ENCODE data around the gene MRPL36. TPM values are rescaled to one million over a fixed set of nuclear protein-coding genes. Genes with fewer than 3 reads are reported as not detected.

MRPL36 gene
- total RNA-seq, 1 experiment from 2014 or later = 145 TPM

GRCh38 chr5:1751026-1751863 is 48.4 kb downstream of the MRPL36 start:
- TF ChIP-seq EZH2 (IDR thresholded peaks at IDR 0.05; ENCODE audit: low read depth) (no peak), CTCF (conservative IDR thresholded peaks at IDR 0.05) (no peak)
- H2AFZ ChIP-seq = no peak overlapping the region
- H3K27ac ChIP-seq = no peak overlapping the region
- H3K27me3 ChIP-seq (ENCODE audit: insufficient read depth, low read depth) = peaks cover 100% of the 10 kb centered on the region
- ChIA-PET CTCF (interaction anchor here (0.6 kb wide), 1 partner anchor 116 kb away, joined by 3 read pairs; no protein-coding TSS in a partner anchor), POLR2A (ENCODE audit: unreplicated experiment) (no interaction called here)
- intact Hi-C loops (cut with micrococcal nuclease; ENCODE audit: unreplicated experiment) = no loop called here
- H3K4me2 ChIP-seq = no peak overlapping the region
- H3K4me1 ChIP-seq (replicated peaks; ENCODE audit: insufficient read depth) = no peaks in the 10 kb centered on the region
- no peaks in the 10 kb centered on the region for H3F3A ChIP-seq (ENCODE audit: insufficient read depth, low read depth)
- H3K4me3 ChIP-seq = no peak overlapping the region
- H3K79me2 ChIP-seq (ENCODE audit: low read depth) = no peaks in the 10 kb centered on the region
- H3K9me3 ChIP-seq (ENCODE audit: insufficient read depth, low read depth) = no peaks in the 10 kb centered on the region
- H4K20me1 ChIP-seq (ENCODE audit: insufficient read depth) = peaks cover 3% of the 10 kb centered on the region; the same call in 1 of the 2 replicates
- no peaks in the 10 kb centered on the region for H3K36me3 ChIP-seq (ENCODE audit: low read depth)
- BruUV-seq (replicated peaks) = no TSS peak
- DNase-seq = no peak
- H3K9me2 ChIP-seq (ENCODE audit: insufficient read depth) = no peaks in the 10 kb centered on the region

- no TSS peak for BruUV-seq (replicated peaks)
- Histone ChIP-seq H3K9me3 (ENCODE audit: insufficient read depth, low read depth) (no peaks in the 10 kb centered on the region), H4K20me1 (ENCODE audit: insufficient read depth) (peaks cover 3% of the 10 kb centered on the region; the same call in 1 of the 2 replicates), H3K4me2 (no peak overlapping the region), H3K4me1 (replicated peaks; ENCODE audit: insufficient read depth) (no peaks in the 10 kb centered on the region), H3K36me3 (ENCODE audit: low read depth) (no peaks in the 10 kb centered on the region), H2AFZ (no peak overlapping the region), H3K79me2 (ENCODE audit: low read depth) (no peaks in the 10 kb centered on the region), H3K27me3 (ENCODE audit: insufficient read depth, low read depth) (peaks cover 100% of the 10 kb centered on the region), H3F3A (ENCODE audit: insufficient read depth, low read depth) (no peaks in the 10 kb centered on the region), H3K9me2 (ENCODE audit: insufficient read depth) (no peaks in the 10 kb centered on the region), H3K4me3 (no peak overlapping the region), H3K27ac (no peak overlapping the region)
- intact Hi-C loops (cut with micrococcal nuclease; ENCODE audit: unreplicated experiment) = no loop called here
- ChIA-PET CTCF (no interaction called here), POLR2A (ENCODE audit: unreplicated experiment) (no interaction called here)
- no peak for DNase-seq
- TF ChIP-seq CTCF (conservative IDR thresholded peaks at IDR 0.05) (no peak), EZH2 (IDR thresholded peaks at IDR 0.05; ENCODE audit: low read depth) (no peak)
Observed at GRCh38 chr5:1750469-1750868, 49.2 kb downstream of the MRPL36 start.

- no peaks in the 10 kb centered on the region for H3K9me2 ChIP-seq (ENCODE audit: insufficient read depth)
- H3K4me1 ChIP-seq (replicated peaks; ENCODE audit: insufficient read depth) = no peaks in the 10 kb centered on the region
- intact Hi-C loops (cut with micrococcal nuclease; ENCODE audit: unreplicated experiment) = no loop called here
- H3K27ac ChIP-seq = no peak overlapping the region
- ChIA-PET CTCF (no interaction called here), POLR2A (ENCODE audit: unreplicated experiment) (no interaction called here)
- H4K20me1 ChIP-seq (ENCODE audit: insufficient read depth) = no peaks in the 10 kb centered on the region; the same call in 1 of the 2 replicates
- no peaks in the 10 kb centered on the region for H3K9me3 ChIP-seq (ENCODE audit: insufficient read depth, low read depth)
- H3F3A ChIP-seq (ENCODE audit: insufficient read depth, low read depth) = no peaks in the 10 kb centered on the region
- no peak for TF ChIP-seq EZH2 (IDR thresholded peaks at IDR 0.05; ENCODE audit: low read depth)
- no peaks in the 10 kb centered on the region for H3K36me3 ChIP-seq (ENCODE audit: low read depth)
- H3K27me3 ChIP-seq (ENCODE audit: insufficient read depth, low read depth) = peaks cover 100% of the 10 kb centered on the region
- BruUV-seq (replicated peaks) = no TSS peak
- no peak overlapping the region for H3K4me2 ChIP-seq
- no peaks in the 10 kb centered on the region for H3K79me2 ChIP-seq (ENCODE audit: low read depth)
- DNase-seq = no peak
- H2AFZ ChIP-seq = no peak overlapping the region
- H3K4me3 ChIP-seq = no peak overlapping the region
Observed at GRCh38 chr5:1749346-1750124, 50.1 kb downstream of the MRPL36 start.
